ENCODE results near the gene VWA8. TPM values are rescaled to one million over a fixed set of nuclear protein-coding genes. Genes with fewer than 3 reads are reported as not detected.

Gene VWA8
- total and polyA plus RNA-seq, 2 of the 13 experiments (the other 11 are each of a cell fraction or from before 2014, with no cell fraction given) = 9.1 to 17.3 TPM

GRCh38 chr13:41812237-41812636 lies 148.7 kb downstream of the VWA8 start:
- no peak for FAIRE-seq
- intact Hi-C loops (cut with micrococcal nuclease; ENCODE audit: unreplicated experiment) = no loop called here
- no peak for DNase-seq (ENCODE audit: low spot score)
- POLR2A ChIA-PET = no interaction called here
- peaks cover 3 to 29% of the 10 kb centered on the region in 2 experiments; a peak in 4 of 5 replicates for H3K36me3 ChIP-seq (replicated peaks in 1 of 2; ENCODE audit: control insufficient read depth in 1 of 2, insufficient read depth in 2 of 2, low read length in 2 of 2)
- WGBS (ENCODE audit: low lambda C conversion rate) = 100% methylated on average over 1 of the region's 1 CpG
- H3K27me3 ChIP-seq (ENCODE audit: control insufficient read depth in 1 of 2, insufficient read depth in 2 of 2, low read length in 2 of 2) = no peaks in the 10 kb centered on the region
- no peaks in the 10 kb centered on the region for H4K20me1 ChIP-seq (ENCODE audit: insufficient read depth, low read length)
- no TSS peak for BruUV-seq (replicated peaks)
- CTCF ChIA-PET (ENCODE audit: low intra/inter-chr PET ratio, low total read pairs) = no interaction called here
- H3K9ac ChIP-seq (ENCODE audit: insufficient read depth, low read depth, low read length) = no peak overlapping the region
- H2AFZ ChIP-seq (ENCODE audit: low read length) = no peak overlapping the region
- no peak overlapping the region for H3K27ac ChIP-seq (ENCODE audit: extremely low read length, insufficient read depth, low read length)
- no peak overlapping the region for H3K4me3 ChIP-seq (replicated peaks in 1 of 3; ENCODE audit: insufficient read depth in 1 of 3, low read depth in 2 of 3, low read length in 3 of 3)
- H3K4me2 ChIP-seq (ENCODE audit: low read depth, low read length) = no peak overlapping the region
- in situ Hi-C loops (cut with HindIII; ENCODE audit: extremely low pct_ligation_motif_present, low pct_unique_long_range_greater_than_20kb) = no loop called here
- no peak for TF ChIP-seq SAP130 (CRISPR knock-in tag; IDR thresholded peaks at IDR 0.05; ENCODE audit: low read depth)
- no peaks in the 10 kb centered on the region for H3K9me3 ChIP-seq (ENCODE audit: low read length)
- H3K79me2 ChIP-seq (ENCODE audit: insufficient read depth, low read length) = no peaks in the 10 kb centered on the region
- ATAC-seq = no peak
- H3K4me1 ChIP-seq (ENCODE audit: insufficient read depth, low read length) = no peaks in the 10 kb centered on the region

- no peaks in the 10 kb centered on the region for H3K4me1 ChIP-seq (ENCODE audit: insufficient read depth, low read length)
- no peaks in the 10 kb centered on the region for H3K9me3 ChIP-seq (ENCODE audit: low read length)
- FAIRE-seq (no peak), DNase-seq (ENCODE audit: low spot score) (no peak), ATAC-seq (no peak)
- intact Hi-C loops (cut with micrococcal nuclease; ENCODE audit: unreplicated experiment) (no loop called here), in situ Hi-C loops (cut with HindIII; ENCODE audit: extremely low pct_ligation_motif_present, low pct_unique_long_range_greater_than_20kb) (no loop called here)
- no peak overlapping the region for H3K4me3 ChIP-seq (replicated peaks in 1 of 3; ENCODE audit: insufficient read depth in 1 of 3, low read depth in 2 of 3, low read length in 3 of 3)
- H3K27me3 ChIP-seq (ENCODE audit: control insufficient read depth in 1 of 2, insufficient read depth in 2 of 2, low read length in 2 of 2) = no peaks in the 10 kb centered on the region
- H4K20me1 ChIP-seq (ENCODE audit: insufficient read depth, low read length) = no peaks in the 10 kb centered on the region
- no peak overlapping the region for H2AFZ ChIP-seq (ENCODE audit: low read length)
- 94% methylated on average over 3 of the region's 3 CpGs for WGBS (ENCODE audit: low lambda C conversion rate)
- CTCF ChIA-PET (ENCODE audit: low intra/inter-chr PET ratio, low total read pairs) = no interaction called here
- no TSS peak for BruUV-seq (replicated peaks)
- H3K27ac ChIP-seq (ENCODE audit: extremely low read length, insufficient read depth, low read length) = no peak overlapping the region
- no peak overlapping the region for H3K9ac ChIP-seq (ENCODE audit: insufficient read depth, low read depth, low read length)
- H3K36me3 ChIP-seq (replicated peaks in 1 of 2; ENCODE audit: control insufficient read depth in 1 of 2, insufficient read depth in 2 of 2, low read length in 2 of 2) = peaks cover 3 to 27% of the 10 kb centered on the region in 2 experiments; a peak in 4 of 5 replicates
- POLR2A ChIA-PET = no interaction called here
- no peaks in the 10 kb centered on the region for H3K79me2 ChIP-seq (ENCODE audit: insufficient read depth, low read length)
- H3K4me2 ChIP-seq (ENCODE audit: low read depth, low read length) = no peak overlapping the region
- TF ChIP-seq RAD51 (IDR thresholded peaks at IDR 0.05; ENCODE audit: borderline replicate concordance) (no peak), MTERF4 (CRISPR knock-in tag; IDR thresholded peaks at IDR 0.05) (no peak), ZNF331 (CRISPR knock-in tag; IDR thresholded peaks at IDR 0.05) (no peak), EHMT2 (IDR thresholded peaks at IDR 0.05; ENCODE audit: borderline replicate concordance, low read depth, low read length) (no peak), TP53 (CRISPR knock-in tag; conservative IDR thresholded peaks at IDR 0.05) (no peak), ZNF691 (CRISPR knock-in tag; IDR thresholded peaks at IDR 0.05; ENCODE audit: borderline replicate concordance, low read depth) (no peak), ZBTB39 (CRISPR knock-in tag; IDR thresholded peaks at IDR 0.05) (no peak), ZNF704 (CRISPR knock-in tag; IDR thresholded peaks at IDR 0.05; ENCODE audit: borderline replicate concordance) (no peak), MAFK (conservative IDR thresholded peaks at IDR 0.05 in 1 of 2, IDR thresholded peaks at IDR 0.05 in 1 of 2; ENCODE audit: low read length in 2 of 2) (no peak), HHEX (CRISPR knock-in tag; IDR thresholded peaks at IDR 0.05) (no peak), SMAD1 (CRISPR knock-in tag; IDR thresholded peaks at IDR 0.05; ENCODE audit: borderline replicate concordance, low read depth) (no peak)
These were observed 149.3 kb downstream of the VWA8 start for GRCh38 chr13:41811588-41812021.
